Fibroblast of lung (primary cell): Measurements from ENCODE around the gene MAN2C1. TPM values are rescaled to one million over a fixed set of nuclear protein-coding genes. Genes with fewer than 3 reads are reported as not detected.

Source experiments
- DNase-seq, 2 donors: peaks; one replicate each; pipeline versions ENCODE4 v3.0.0 to v3.0.0-alpha.2; 2010; ENCODE audit warnings: low read depth in 2 of 2
- H2AFZ ChIP-seq: 2 replicates; pipeline ENCODE4 v1.5.1; 2012; ENCODE audit warnings: low read length, control low read depth, inconsistent platforms
- H3K27ac ChIP-seq: 2 replicates; pipeline ENCODE4 v1.5.1; 2011; ENCODE audit warnings: low read length, control low read depth; ENCODE audit not compliant: insufficient read depth
- H3K27me3 ChIP-seq: 2 replicates; pipeline ENCODE4 v1.5.1; 2011; ENCODE audit warnings: mild to moderate bottlenecking, low read length; ENCODE audit not compliant: control insufficient read depth, insufficient read depth
- H3K36me3 ChIP-seq: 2 replicates; pipeline ENCODE4 v1.5.1; 2011; ENCODE audit warnings: low read length; ENCODE audit not compliant: control insufficient read depth, insufficient read depth
- H3K4me1 ChIP-seq: 2 replicates; pipeline ENCODE4 v1.5.1; 2011; ENCODE audit warnings: low read length; ENCODE audit not compliant: control insufficient read depth, insufficient read depth; ENCODE audit errors: extremely low read depth
- H3K4me2 ChIP-seq: 2 replicates; pipeline ENCODE4 v1.5.1; 2011; ENCODE audit warnings: low read length, control low read depth; ENCODE audit not compliant: insufficient read depth; ENCODE audit errors: extremely low read depth
- H3K4me3 ChIP-seq, 4 experiments: fragments of 200-600 bp in 1 of 4; sonication (generic) in 1 of 4; replicated peaks in 1 of 4; 2 replicates each; pipeline ENCODE4 v1.5.1; 2011 to 2016; ENCODE audit warnings: low read length in 4 of 4, low read depth in 3 of 4, mild to moderate bottlenecking in 3 of 4, control low read depth in 2 of 4, inconsistent platforms in 1 of 4, mixed read lengths in 1 of 4; ENCODE audit not compliant: insufficient read depth in 1 of 4; ENCODE audit errors: control extremely low read depth in 1 of 4
- H3K79me2 ChIP-seq: 2 replicates; pipeline ENCODE4 v1.5.1; 2012; ENCODE audit warnings: mild to moderate bottlenecking, low read length, inconsistent platforms; ENCODE audit not compliant: control insufficient read depth, insufficient read depth
- H3K9ac ChIP-seq: 2 replicates; pipeline ENCODE4 v1.5.1; 2011; ENCODE audit warnings: mild to moderate bottlenecking, low read length, control low read depth; ENCODE audit not compliant: insufficient read depth
- H3K9me3 ChIP-seq: 2 replicates; pipeline ENCODE4 v1.5.1; 2012; ENCODE audit warnings: low read depth, low read length; ENCODE audit not compliant: control insufficient read depth, insufficient read depth
- H4K20me1 ChIP-seq: 2 replicates; pipeline ENCODE4 v1.5.1; 2011; ENCODE audit warnings: low read length; ENCODE audit not compliant: control insufficient read depth, insufficient read depth; ENCODE audit errors: extremely low read depth
- EZH2 ChIP-seq: IDR thresholded peaks from 2 replicates; pipeline ENCODE4 v1.5.1; 2012; ENCODE audit warnings: low read length, control low read depth, mild to moderate bottlenecking; ENCODE audit errors: missing control alignments
- polyA plus RNA-seq, 2 donors: library from polyadenylated mRNA; depleted of rRNA in 1 of 2; stranded (reverse) in 1 of 2; unstranded in 1 of 2; fragments of >200 nt; gene quantifications; 2 replicates each; pipeline ENCODE4 v1.2.1, GENCODE V29; 2011 to 2012; ENCODE audit warnings: missing spikeins in 1 of 2
- total RNA-seq: library from RNA; depleted of rRNA; stranded (reverse); fragments of >200 nt; gene quantifications from 2 replicates; pipeline ENCODE4 v1.2.1, GENCODE V29; 2014
- TF ChIP-seq, protein P1 (sequence below), 2 donors: IDR thresholded peaks in 1 of 2; conservative IDR thresholded peaks in 1 of 2; 1 replicate in 1 of 2; 2 replicates in 1 of 2; pipeline ENCODE4 v1.5.1; 2011 to 2012; ENCODE audit warnings: low read length in 2 of 2, control low read depth in 1 of 2, inconsistent platforms in 1 of 2, low read depth in 1 of 2, mild to moderate bottlenecking in 1 of 2

The MAN2C1 gene
- total and polyA plus RNA-seq, 2 donors (not counting 1 experiment from before 2014, with no cell fraction given), result 40.6 to 124 TPM

DNA sequence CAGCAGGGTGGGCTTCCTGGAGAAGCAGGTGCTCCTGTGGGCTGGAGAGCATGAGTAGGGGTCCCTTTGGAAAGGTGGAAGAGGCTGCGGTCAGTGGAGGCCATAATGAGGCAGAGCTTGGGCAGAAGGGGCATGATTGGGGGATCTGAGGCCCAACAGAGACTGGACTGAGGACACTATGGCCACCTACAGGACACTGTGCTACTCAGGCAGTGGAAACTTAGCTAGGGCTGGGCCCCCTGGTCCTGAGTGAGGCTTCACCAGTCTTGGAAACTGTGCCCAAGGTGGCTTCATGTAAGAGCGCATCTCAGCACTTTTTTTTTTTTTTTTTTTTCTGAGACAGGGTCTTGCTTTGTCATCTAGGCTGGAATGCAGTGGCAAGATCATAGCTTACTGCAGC, 38.8 kb downstream of the MAN2C1 start:
- H3K9ac ChIP-seq, result no peak overlapping the region
- no peak overlapping the region for H3K4me3 ChIP-seq
- no peaks in the 10 kb centered on the region for H3K9me3 ChIP-seq
- H3K4me2 ChIP-seq, result no peak overlapping the region
- no peaks in the 10 kb centered on the region for H3K79me2 ChIP-seq
- H3K4me1 ChIP-seq, result no peaks in the 10 kb centered on the region
- H3K27ac ChIP-seq, result no peak overlapping the region
- DNase-seq, result no peak
- H4K20me1 ChIP-seq, result no peaks in the 10 kb centered on the region
- no peak for TF ChIP-seq EZH2
- TF ChIP-seq, protein P1, sequence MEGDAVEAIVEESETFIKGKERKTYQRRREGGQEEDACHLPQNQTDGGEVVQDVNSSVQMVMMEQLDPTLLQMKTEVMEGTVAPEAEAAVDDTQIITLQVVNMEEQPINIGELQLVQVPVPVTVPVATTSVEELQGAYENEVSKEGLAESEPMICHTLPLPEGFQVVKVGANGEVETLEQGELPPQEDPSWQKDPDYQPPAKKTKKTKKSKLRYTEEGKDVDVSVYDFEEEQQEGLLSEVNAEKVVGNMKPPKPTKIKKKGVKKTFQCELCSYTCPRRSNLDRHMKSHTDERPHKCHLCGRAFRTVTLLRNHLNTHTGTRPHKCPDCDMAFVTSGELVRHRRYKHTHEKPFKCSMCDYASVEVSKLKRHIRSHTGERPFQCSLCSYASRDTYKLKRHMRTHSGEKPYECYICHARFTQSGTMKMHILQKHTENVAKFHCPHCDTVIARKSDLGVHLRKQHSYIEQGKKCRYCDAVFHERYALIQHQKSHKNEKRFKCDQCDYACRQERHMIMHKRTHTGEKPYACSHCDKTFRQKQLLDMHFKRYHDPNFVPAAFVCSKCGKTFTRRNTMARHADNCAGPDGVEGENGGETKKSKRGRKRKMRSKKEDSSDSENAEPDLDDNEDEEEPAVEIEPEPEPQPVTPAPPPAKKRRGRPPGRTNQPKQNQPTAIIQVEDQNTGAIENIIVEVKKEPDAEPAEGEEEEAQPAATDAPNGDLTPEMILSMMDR (conservative IDR thresholded peaks at IDR 0.05 in 1 of 2, IDR thresholded peaks at IDR 0.05 in 1 of 2; ENCODE audit: low read depth in 1 of 2, low read length in 2 of 2), result no peak
- no peak overlapping the region for H2AFZ ChIP-seq
- H3K27me3 ChIP-seq, result peaks cover under 1% of the 10 kb centered on the region
- no peaks in the 10 kb centered on the region for H3K36me3 ChIP-seq

DNA sequence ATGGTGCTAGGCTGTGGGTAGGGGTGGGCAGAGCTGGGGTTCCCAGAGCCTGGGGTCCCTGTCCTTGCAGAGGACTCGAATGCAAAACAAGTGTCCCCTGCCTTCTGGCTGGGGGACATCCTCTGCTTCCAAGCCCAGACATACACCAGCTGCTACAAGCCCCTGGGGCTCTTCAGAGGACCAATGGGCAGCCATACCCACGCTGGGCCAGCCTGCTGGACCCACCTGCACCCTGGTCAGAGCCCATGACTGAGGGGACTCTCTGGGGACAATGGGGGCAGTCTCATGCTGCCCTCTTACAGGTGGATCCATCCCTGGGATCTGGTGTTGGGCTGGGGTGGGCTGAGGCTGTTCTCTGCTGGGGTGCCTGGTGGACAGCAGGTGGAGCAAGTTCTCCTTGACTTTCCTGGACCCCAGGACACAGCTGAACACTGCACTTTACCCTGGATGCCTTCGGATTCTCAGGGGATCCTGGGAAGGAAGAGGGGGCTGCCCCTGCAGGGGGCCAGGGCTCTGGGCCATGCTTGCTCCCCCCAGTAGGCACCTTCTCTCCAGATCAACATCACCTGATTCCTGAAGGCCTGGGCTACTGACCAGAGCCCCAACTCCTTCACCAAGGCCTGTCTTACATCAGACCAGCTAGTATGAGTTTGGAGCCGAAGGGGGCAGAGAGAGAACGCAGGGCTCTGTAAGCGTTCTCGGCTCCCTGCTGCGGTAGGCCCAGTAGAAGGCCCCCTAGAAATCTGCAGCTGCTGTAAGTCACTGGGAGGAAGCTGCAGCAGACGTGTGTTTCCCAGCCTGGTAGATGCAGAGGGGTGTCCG, 39.7 kb downstream of the MAN2C1 start:
- H4K20me1 ChIP-seq, result no peaks in the 10 kb centered on the region
- H3K36me3 ChIP-seq, result no peaks in the 10 kb centered on the region
- no peaks in the 10 kb centered on the region for H3K9me3 ChIP-seq
- TF ChIP-seq, protein P1 (conservative IDR thresholded peaks at IDR 0.05 in 1 of 2, IDR thresholded peaks at IDR 0.05 in 1 of 2; ENCODE audit: low read depth in 1 of 2, low read length in 2 of 2), result no peak
- TF ChIP-seq EZH2, result no peak
- H2AFZ ChIP-seq, result no peak overlapping the region
- DNase-seq, result no peak
- no peak overlapping the region for H3K4me2 ChIP-seq
- no peaks in the 10 kb centered on the region for H3K4me1 ChIP-seq
- no peak overlapping the region for H3K9ac ChIP-seq
- peaks cover 4% of the 10 kb centered on the region for H3K27me3 ChIP-seq
- H3K79me2 ChIP-seq, result no peaks in the 10 kb centered on the region
- no peak overlapping the region for H3K27ac ChIP-seq
- no peak overlapping the region for H3K4me3 ChIP-seq

DNA sequence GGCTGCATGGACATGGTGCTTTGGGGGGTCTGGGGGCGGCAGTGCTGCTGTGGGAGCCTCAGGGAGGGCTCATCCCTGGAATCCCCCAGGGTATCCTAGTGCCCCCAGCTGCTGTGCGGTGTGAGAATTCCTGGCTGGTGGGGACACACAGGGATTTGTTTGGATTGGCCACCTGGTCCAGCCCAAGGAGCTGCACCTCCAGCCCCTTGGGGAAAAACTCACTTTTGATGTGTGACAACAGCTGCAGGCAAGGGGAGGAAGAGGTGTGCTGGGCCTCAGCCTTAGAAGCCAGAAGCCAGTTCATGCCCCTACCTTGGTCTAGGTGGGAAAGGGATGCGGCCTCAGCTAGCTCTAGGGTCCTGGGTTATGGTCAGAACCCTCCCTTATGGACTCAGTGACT, 40.9 kb downstream of the MAN2C1 start:
- Histone ChIP-seq H3K4me2 (no peak overlapping the region), H3K4me1 (no peaks in the 10 kb centered on the region), H3K27me3 (peaks cover 4% of the 10 kb centered on the region), H2AFZ (no peak overlapping the region), H3K9me3 (no peaks in the 10 kb centered on the region), H3K79me2 (no peaks in the 10 kb centered on the region), H3K9ac (no peak overlapping the region), H3K4me3 (no peak overlapping the region), H3K36me3 (no peaks in the 10 kb centered on the region), H3K27ac (no peak overlapping the region), H4K20me1 (no peaks in the 10 kb centered on the region)
- DNase-seq, result no peak
- TF ChIP-seq EZH2, result no peak
- TF ChIP-seq, protein P1 (conservative IDR thresholded peaks at IDR 0.05 in 1 of 2, IDR thresholded peaks at IDR 0.05 in 1 of 2; ENCODE audit: low read depth in 1 of 2, low read length in 2 of 2), result no peak
